Measurements from ENCODE around the gene PHOSPHO2.

Gene PHOSPHO2

GRCh38 chr2:169746240-169746639, 52.0 kb downstream of the PHOSPHO2 start:
- no peak for DNase-seq (ENCODE audit: low read depth)
- no peak for TF ChIP-seq CTCF (conservative IDR thresholded peaks at IDR 0.05; ENCODE audit: control insufficient read depth, insufficient read depth, low read depth, low read length)
- H3K4me3 ChIP-seq (ENCODE audit: control insufficient read depth, low read depth, low read length), result no peak overlapping the region

GRCh38 chr2:169748319-169748718, 54.0 kb downstream of the PHOSPHO2 start:
- DNase-seq (ENCODE audit: low read depth), result no peak
- no peak for TF ChIP-seq CTCF (conservative IDR thresholded peaks at IDR 0.05; ENCODE audit: control insufficient read depth, insufficient read depth, low read depth, low read length)

More at GRCh38 chr2:169748319-169748718, 54.0 kb downstream of the PHOSPHO2 start:
- H3K4me3 ChIP-seq (ENCODE audit: control insufficient read depth, low read depth, low read length), result no peak overlapping the region

Data from fibroblast of mammary gland (primary cell).